Stimulated activated CD8-positive, alpha-beta memory T cell treated with anti-CD3 and anti-CD28 coated beads, Interleukin-15, amount 100 ng/mL, for 24 hours (primary cell): ENCODE results near the gene DENND5A.
"Not testable (repeated sequence)": the region's sequence is repeated elsewhere in the genome, so short reads cannot be mapped to it uniquely, and the experiment has no call there.

Source experiments
- DNase-seq: peaks from one replicate; pipeline ENCODE4 v3.0.0-alpha.2; 2020; ENCODE audit warnings: low read depth

Gene DENND5A

GRCh38 chr11:9176550-9176949, 88.6 kb downstream of the DENND5A start:
- DNase-seq = no peak

DNA sequence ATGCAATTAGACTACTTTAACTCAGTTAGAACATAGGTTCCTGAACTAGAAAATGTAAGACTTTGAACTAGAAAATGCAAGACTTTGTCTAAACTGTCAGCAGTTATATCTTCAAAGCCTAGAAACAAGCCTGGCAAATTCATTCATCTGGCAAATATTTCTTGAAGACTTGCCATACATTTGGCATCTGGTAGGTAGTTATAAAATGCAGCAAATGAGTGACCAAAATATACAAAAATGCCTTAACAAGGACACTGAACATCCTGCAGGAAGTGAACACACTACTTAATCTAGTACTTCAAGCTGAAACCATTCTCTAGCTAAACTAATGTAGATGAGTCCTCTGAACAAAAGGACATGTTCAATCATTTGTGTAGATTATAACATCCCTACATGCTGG, 89.0 kb downstream of the DENND5A start:
- no peak for DNase-seq

DNA sequence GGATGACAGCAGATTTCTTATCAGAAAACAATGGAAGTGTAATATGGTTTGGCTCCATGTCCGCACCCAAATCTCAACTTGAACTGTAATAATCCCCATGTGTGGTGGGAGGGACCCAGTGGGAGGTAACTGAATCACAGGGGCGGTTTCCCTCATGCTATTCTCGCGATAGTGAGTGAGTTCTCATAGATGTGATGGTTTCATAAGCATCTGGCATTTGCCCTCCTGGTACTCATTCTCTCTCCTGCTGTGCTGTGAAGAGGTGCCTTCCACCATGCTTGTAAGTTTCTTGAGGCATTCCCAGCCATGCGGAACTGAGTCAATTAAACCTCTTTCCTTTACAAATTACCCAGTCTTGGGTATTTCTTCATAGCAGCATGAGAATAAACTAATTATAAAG, 92.8 kb downstream of the DENND5A start:
- no peak for DNase-seq

DNA sequence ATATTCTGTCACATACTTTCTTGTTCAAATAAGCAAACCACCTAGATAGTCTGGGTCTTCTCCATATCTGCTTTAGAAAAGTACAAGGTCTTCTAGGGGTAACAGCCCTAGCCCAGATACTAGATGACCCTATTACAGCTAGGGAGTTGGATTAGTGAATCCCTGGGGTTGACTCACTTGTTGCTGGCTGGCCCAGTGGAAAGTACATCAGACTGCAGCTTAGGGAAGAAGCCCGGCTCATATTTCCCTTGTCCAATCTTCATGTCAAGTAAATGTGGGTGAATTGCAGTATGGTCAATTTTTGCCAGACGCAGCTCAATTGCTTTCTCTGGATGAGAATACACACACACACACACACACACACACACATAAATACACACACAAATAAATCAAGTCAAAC, 94.7 kb downstream of the DENND5A start:
- DNase-seq = no peak

DNA sequence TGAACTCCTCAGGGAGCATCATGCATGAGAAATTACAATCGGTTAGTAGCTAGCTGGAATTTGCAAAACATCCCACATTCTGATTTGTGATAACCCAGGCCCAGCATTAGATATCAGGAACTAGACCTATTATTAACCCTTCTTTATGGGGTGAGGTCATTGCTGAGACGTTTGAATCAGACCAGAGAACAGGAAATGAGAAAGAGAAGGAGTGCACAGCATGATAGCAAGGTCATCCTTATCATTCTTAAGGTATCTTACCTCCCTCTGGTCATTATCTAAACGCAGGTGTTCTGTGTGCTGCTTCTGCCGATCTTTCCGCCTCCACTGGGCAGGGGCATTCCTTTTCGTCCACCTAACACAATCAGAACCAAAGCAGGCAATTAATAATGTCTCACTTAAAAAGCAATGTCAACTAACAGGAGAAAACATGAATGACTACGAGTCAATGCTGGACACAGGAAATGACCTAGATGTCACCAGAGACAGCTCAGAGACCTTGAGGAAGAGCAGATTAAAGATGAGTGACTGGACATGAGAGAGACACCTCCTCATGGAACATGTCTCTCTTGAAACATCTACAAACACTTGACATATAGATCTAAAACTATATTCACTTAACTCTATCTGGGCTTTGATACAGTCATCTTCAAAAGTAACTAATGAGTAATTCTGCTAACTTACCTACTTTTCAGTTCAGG, 95.4 kb downstream of the DENND5A start:
- no peak for DNase-seq

DNA sequence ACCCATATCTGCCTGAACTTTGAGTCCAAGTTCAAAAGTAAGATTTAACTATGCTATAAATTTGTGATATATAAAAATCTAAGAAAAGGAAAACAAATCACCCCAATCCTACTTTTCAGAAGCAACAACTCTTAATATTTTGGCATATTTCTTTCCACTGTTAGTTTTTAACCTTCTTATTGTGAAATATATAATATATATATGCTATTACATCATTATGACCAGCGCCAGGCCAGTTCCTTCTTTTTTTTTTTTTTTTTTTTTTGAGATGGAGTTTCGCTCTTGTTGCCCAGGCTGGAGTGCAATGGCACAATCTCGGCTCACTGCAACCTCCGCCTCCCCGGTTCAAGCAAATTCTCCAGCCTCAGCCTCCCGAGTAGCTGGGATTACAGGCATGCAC, 103.2 kb downstream of the DENND5A start:
- DNase-seq = not testable (repeated sequence)

- DNase-seq = no peak
Observed at GRCh38 chr11:9160166-9160565, 105.0 kb downstream of the DENND5A start.

DNA sequence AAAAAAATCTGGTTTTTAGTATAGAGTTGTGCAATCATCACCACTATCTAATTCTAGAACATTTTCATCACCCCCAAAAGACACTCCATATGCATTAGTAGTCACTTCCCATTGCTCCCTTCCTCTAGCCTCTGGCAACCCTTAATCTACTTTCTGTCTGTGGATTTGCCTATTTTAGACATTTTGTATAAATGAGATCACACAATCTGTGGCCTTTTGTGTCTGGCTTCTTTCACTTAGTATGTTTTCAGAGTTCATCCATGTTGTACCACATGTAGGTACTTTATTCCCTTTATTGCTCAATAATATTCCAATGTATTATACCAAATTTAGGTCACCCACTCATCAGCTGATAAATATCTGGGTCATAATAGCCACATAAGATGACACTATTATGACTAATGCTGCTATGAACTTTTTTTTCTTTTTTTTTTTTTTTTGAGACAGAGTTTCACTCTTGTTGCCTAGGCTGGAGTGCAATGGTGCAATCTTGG, 106.2 kb downstream of the DENND5A start:
- no peak for DNase-seq

GRCh38 chr11:9155930-9156329, 109.2 kb downstream of the DENND5A start:
- DNase-seq = no peak

DNA sequence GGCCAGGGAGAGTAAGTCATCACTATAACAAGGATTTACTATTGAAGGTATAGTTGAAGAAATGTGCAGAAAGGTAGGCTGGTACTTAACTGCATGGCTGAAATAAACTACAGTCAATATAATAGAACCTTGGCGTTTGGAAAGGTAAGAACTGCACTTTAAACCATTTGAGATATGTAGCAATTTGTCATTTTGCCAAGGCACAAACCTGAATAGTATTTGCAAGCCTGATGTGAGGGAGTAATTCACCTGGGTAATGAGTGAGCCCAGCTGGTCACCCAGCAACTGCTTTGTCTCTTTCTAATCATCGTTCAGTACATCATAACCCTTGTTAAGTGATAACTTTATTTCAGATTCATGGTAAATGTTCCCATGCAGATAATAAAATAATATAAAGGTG, 111.5 kb downstream of the DENND5A start:
- no peak for DNase-seq

DNA sequence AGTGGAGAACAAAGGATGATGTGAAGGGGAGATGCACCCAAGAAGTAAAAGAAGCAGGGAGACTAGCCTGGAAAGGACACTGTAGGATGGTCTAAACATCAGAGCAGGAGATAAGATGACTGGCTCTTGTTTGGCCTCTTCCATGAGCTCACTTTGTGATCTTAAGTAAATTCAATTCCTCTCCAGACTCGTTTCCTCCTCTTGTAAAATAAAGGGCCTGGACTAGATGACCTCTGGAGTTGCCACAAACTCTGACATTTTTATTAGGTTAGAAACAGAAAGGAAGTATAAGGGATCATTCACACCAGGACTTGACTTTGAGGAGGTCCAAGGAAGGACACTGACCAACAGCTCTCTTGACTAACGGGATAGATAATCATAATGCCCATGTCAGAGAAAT, 113.5 kb downstream of the DENND5A start:
- DNase-seq = no peak

- no peak for DNase-seq
Observed at GRCh38 chr11:9150926-9151325, 114.2 kb downstream of the DENND5A start.

DNA sequence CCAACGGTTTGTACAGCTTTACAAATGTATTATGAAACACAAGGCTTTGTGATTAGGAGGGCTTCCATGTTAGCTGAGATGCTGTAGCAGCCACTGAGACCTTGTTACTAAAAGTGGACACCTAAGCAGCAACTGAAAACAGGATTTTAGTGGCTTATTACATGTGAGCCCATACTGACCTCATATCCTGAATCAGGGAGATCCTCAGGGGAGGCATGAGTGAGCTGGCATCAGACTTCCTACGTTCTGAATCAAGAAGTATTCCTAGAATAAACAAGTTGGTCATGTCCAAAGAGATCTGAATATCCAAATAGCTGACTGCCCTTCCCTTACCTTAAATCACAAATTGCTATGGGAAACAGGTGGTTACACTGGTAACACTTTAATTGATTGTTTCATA, 114.6 kb downstream of the DENND5A start:
- DNase-seq = no peak

GRCh38 chr11:9148727-9149126, 116.4 kb downstream of the DENND5A start:
- no peak for DNase-seq

DNA sequence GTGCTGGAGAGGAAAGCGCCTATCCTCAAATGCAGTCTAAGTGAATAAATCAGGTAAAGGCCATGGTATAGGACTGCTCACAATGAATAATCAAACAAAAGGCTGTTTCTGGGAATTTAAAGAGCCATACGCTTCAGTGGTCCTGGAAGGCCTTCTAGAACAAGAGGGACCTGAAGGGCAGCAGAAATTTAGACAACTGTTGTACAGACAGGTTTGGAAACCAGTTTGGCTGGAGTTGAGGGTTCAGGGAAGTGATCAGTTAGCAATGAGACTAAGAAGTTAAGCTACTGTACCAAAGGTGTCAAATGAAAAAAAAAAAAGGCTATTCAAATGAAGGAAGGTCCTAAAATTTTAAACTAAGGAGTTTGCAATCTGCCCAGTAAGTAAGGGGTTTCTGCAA, 117.1 kb downstream of the DENND5A start:
- no peak for DNase-seq

DNA sequence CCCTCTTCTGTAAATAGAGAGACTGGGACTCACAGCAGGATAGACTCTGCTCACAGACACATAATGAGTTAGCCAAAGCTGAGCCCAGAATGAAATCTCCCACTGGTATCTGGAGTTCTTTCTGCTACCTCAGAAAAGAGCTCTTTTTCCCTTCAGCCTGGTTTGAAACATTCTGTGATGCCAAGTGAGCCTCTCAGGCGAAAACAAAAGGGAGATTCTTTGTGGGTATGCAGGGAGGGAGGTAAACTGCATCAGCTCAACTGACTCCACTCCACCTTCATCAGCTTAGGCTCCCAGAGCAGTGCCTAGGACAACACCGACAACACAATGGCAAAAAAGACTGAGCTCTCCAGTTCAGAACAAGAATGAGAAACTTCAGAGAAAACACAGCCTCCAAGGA, 118.7 kb downstream of the DENND5A start:
- no peak for DNase-seq

DNA sequence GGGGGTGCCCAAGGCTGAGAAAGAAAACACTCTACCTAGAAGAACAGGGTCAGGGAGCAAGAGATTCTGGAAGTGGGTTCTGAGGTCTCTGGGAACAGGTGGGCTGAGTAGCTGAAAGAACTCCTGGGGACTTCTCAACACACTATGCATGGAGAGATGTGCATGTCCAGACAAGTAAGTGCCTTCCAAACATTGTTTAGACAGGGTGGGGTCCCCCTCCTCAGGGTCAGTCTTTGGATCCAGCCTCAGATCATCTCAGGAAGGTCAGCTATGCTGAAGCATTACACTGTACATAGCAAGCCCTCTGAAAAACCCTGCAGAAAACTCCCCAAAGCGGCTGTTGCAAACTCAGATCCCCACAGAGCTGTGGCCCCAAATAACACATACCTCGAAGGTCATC, 119.9 kb downstream of the DENND5A start:
- DNase-seq = no peak

- no peak for DNase-seq
Observed at GRCh38 chr11:9144828-9145227, 120.3 kb downstream of the DENND5A start.

- DNase-seq = no peak
Observed at GRCh38 chr11:9143721-9144120, 121.4 kb downstream of the DENND5A start.

DNA sequence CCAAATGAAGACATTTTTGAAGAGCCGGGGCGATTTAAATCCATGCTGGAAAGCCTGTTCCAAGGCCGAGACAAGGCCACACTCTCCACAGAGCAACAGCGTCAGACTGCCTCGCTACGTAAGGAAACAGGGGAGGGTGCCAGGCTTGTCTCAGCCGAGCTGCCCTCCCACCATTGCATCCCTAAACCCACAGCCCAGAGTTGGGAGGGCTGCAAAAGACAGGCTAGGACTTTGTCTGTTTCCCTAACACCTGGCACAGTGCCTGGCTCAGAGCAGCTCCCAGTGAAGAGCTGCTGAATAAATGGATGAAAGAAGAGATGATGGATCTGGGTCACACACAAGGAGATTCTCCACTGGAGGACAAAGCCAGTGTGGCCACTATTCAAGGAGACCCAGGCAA, 122.4 kb downstream of the DENND5A start:
- no peak for DNase-seq

DNA sequence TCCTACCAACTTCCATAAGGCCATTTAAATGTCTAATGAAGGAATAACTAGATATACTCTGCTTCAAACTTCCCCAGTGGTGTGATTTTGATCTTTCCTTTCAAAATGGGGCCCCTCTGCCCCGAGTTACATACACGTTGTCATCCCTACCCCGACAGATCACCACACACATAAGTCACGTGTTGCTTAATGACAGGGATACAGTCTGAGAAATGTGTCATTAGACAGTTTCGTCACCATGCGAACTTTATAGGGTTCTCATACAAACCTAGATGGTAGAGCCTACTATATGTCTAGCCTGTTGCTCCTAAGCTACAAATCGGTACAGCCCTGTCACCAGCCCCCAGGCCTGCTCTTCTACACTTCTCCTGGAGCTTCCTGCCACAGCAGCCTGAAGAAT, 124.0 kb downstream of the DENND5A start:
- no peak for DNase-seq

DNA sequence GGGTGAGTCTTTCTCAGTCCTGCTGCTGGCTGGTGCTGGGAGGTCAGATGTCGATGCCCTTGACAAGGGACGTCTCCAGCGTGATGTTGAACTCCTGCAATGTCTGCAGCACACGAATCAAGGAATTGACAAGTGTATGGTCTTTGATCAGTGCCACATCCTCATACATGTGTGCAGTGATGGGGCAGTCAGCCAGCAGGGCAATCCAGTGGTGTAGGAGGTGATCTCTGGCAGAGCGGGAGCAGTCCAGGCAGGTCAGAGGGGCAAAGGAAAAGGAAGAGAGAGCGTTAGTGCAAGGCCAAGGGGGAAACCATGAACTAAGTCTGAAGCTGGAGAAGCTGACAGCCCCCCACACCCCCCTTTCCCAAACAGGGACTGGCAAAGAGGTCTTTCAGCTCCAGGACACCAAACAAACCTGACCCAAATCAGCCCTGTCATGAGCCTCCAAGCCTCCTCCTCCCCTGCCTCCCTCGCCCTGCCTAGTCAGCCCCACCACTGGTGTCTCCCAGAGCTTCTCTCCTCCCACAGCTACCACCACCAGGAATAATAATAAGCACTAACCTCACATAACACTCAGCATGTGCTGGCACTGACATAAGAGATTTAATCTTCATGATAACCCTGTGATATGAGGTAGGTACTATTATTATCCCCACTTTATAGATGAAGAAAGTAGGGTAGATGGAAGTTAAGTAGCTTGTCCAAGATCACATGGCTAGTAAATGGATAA, 125.4 kb downstream of the DENND5A start:
- no peak for DNase-seq
